CD4-positive, alpha-beta T cell (primary cell): ENCODE measurements around the gene ZNF385C. TPM values are rescaled to one million over a fixed set of nuclear protein-coding genes. Genes with fewer than 3 reads are reported as not detected.

Experiments
- ATAC-seq: fragments of 200-7000 bp; cut with Tn5 transposase; one replicate; pipeline ENCODE4 v1.10.0; 2022; ENCODE audit warnings: mild to moderate bottlenecking; ENCODE audit not compliant: poor library complexity
- CTCF ChIA-PET: fragments of 350-600 bp; sonication (Branson Sonifier 250); formaldehyde crosslinking; loops from one replicate; lab custom pipeline; 2021; ENCODE audit warnings: antibody characterized with exemption, inconsistent platforms; lab: Charles Lee
- POLR2A ChIA-PET: fragments of 350-600 bp; sonication (Branson Sonifier 250); formaldehyde crosslinking; loops from one replicate; lab custom pipeline; 2021; ENCODE audit warnings: antibody characterized with exemption, inconsistent platforms; lab: Charles Lee
- DNase-seq, 14 experiments: peaks; one replicate each; pipeline ENCODE4 v3.0.0-alpha.2; 2013 to 2020; ENCODE audit warnings: mixed read lengths in 2 of 14
- H3K27ac ChIP-seq, 2 donors: one replicate each; pipeline versions ENCODE4 v1.5.1 to v1.7.0; 2013; ENCODE audit warnings: low read length in 2 of 2, low read depth in 1 of 2, mild to moderate bottlenecking in 1 of 2
- H3K27me3 ChIP-seq, 2 experiments: 1 replicate in 1 of 2; 2 replicates in 1 of 2; pipeline versions ENCODE4 v1.6.1 to v1.7.0; 2013; ENCODE audit warnings: low read length in 2 of 2, control low read depth in 1 of 2, mild to moderate bottlenecking in 1 of 2, moderate library complexity in 1 of 2; ENCODE audit not compliant: insufficient read depth in 2 of 2, control insufficient read depth in 1 of 2
- H3K36me3 ChIP-seq: one replicate; pipeline ENCODE4 v1.6.1; 2013; ENCODE audit warnings: low read length, control low read depth; ENCODE audit not compliant: insufficient read depth
- H3K4me1 ChIP-seq: one replicate; pipeline ENCODE4 v1.6.1; 2013; ENCODE audit warnings: low read length, control low read depth; ENCODE audit not compliant: insufficient read depth
- H3K4me3 ChIP-seq: one replicate; pipeline ENCODE4 v1.5.1; 2013; ENCODE audit warnings: mild to moderate bottlenecking, low read length, moderate library complexity
- H3K9me3 ChIP-seq, 2 experiments: 1 replicate in 1 of 2; 2 replicates in 1 of 2; pipeline versions ENCODE4 v1.6.1 to v1.7.0; 2013; ENCODE audit warnings: low read length in 2 of 2, mild to moderate bottlenecking in 2 of 2, control low read depth in 1 of 2, moderate library complexity in 1 of 2; ENCODE audit not compliant: control insufficient read depth in 1 of 2, insufficient read depth in 1 of 2
- H3K27ac Mint-ChIP-seq: one replicate; pipeline ENCODE4 v1.8.0; 2020; ENCODE audit warnings: mixed read lengths
- H3K27me3 Mint-ChIP-seq: one replicate; pipeline ENCODE4 v1.8.0; 2021; ENCODE audit warnings: mixed read lengths
- H3K36me3 Mint-ChIP-seq: one replicate; pipeline ENCODE4 v1.8.0; 2021; ENCODE audit warnings: low read depth, mixed read lengths
- H3K4me1 Mint-ChIP-seq: one replicate; pipeline ENCODE4 v1.8.0; 2021; ENCODE audit warnings: low read depth, mixed read lengths
- H3K4me3 Mint-ChIP-seq: one replicate; pipeline ENCODE4 v1.8.0; 2020; ENCODE audit warnings: mild to moderate bottlenecking, mixed read lengths
- H3K9me3 Mint-ChIP-seq: one replicate; pipeline ENCODE4 v1.8.0; 2020; ENCODE audit warnings: mixed read lengths
- CTCF ChIP-seq: fragments of 200-600 bp; IDR thresholded peaks from one replicate; pipeline ENCODE4 v1.8.0; 2022; ENCODE audit warnings: antibody characterized with exemption, mild to moderate bottlenecking
- intact Hi-C, 2 experiments: fragments of 100-400 bp; cut with DNase I in 1 of 2; cut with micrococcal nuclease in 1 of 2; formaldehyde crosslinking; loops; one replicate each; pipeline versions ENCODE4 v1.15.1 to v1.9.0; 2023 to 2025; cut with DNase I, micrococcal nuclease
- total RNA-seq, 174 experiments: library from RNA in 2 of 174; stranded (reverse) in 2 of 174; gene quantifications; one replicate each; pipeline ENCODE4 v1.2.3 and lab custom pipeline; 2021 to 2026

The ZNF385C gene
- total RNA-seq, 2 experiments from 2014 or later: 0.20 TPM; not detected in 1

- Histone ChIP-seq H3K27ac (no peak overlapping the region), H3K9me3 (no peaks in the 10 kb centered on the region), H3K27me3 (peaks cover 2 to 4% of the 10 kb centered on the region in 2 experiments), H3K4me3 (no peak overlapping the region), H3K4me1 (no peaks in the 10 kb centered on the region), H3K36me3 (no peaks in the 10 kb centered on the region)
- Mint-ChIP-seq H3K4me1 (peaks cover 4% of the 10 kb centered on the region), H3K27me3 (peaks cover 19% of the 10 kb centered on the region), H3K36me3 (no peaks in the 10 kb centered on the region), H3K27ac (no peak overlapping the region), H3K9me3 (no peaks in the 10 kb centered on the region), H3K4me3 (no peak overlapping the region)
- DNase-seq (no peak), ATAC-seq (no peak)
- no peak for TF ChIP-seq CTCF
- POLR2A ChIA-PET: interaction anchor here (0.6 kb wide), 1 partner anchor 13 kb away, joined by 5 read pairs; no protein-coding TSS in a partner anchor
- intact Hi-C loops: no loop called here
- CTCF ChIA-PET: interaction anchor here (1.0 kb wide), 1 partner anchor 71 kb away, joined by 3 read pairs; no protein-coding TSS in a partner anchor
Observed at GRCh38 chr17:42034059-42034458, 64.2 kb downstream of the ZNF385C start.

DNA sequence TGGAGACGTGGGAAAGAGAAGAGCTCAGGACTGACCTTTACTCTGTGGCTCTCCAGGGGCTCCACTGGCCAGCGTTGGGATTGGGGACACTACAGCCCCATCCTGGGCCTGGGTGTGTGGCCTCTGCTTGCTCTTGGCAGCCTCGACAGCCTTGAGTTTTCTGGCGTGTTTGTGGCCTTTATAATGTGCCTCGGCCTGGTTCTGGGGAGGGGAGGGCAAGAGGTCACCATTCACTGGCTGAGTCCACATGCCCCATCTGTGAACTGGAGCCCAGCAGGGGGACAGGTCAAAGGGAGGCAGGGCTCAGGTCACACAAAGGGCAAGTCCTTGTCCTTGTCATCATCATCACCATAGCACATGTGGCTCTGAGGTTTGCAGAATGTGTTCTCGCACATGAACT, 66.7 kb downstream of the ZNF385C start:
- TF ChIP-seq CTCF: no peak
- H3K36me3 Mint-ChIP-seq: no peaks in the 10 kb centered on the region
- no peaks in the 10 kb centered on the region for H3K9me3 Mint-ChIP-seq
- intact Hi-C loops: no loop called here
- DNase-seq (no peak), ATAC-seq (no peak)
- no peak overlapping the region for H3K27ac ChIP-seq
- H3K4me1 ChIP-seq: no peaks in the 10 kb centered on the region
- H3K27me3 ChIP-seq: no peaks in the 10 kb centered on the region
- peaks cover 4% of the 10 kb centered on the region for H3K4me1 Mint-ChIP-seq
- peaks cover 5% of the 10 kb centered on the region for H3K27me3 Mint-ChIP-seq
- H3K27ac Mint-ChIP-seq: no peak overlapping the region
- no peaks in the 10 kb centered on the region for H3K9me3 ChIP-seq
- H3K4me3 Mint-ChIP-seq: no peak overlapping the region
- CTCF ChIA-PET: no interaction called here
- H3K36me3 ChIP-seq: no peaks in the 10 kb centered on the region
- POLR2A ChIA-PET: no interaction called here
- H3K4me3 ChIP-seq: no peak overlapping the region

GRCh38 chr17:42028791-42029127, 69.5 kb downstream of the ZNF385C start:
- peaks cover 6% of the 10 kb centered on the region for H3K4me1 Mint-ChIP-seq
- intact Hi-C loops: loop anchor here (5.0 to 10.0 kb wide), 3 partner anchors 34 to 499 kb away; no protein-coding TSS in a partner anchor
- H3K9me3 ChIP-seq: no peaks in the 10 kb centered on the region
- H3K27ac ChIP-seq: no peak overlapping the region
- peaks cover 11% of the 10 kb centered on the region for H3K4me1 ChIP-seq
- no peak overlapping the region for H3K4me3 Mint-ChIP-seq
- DNase-seq: no peak
- no peak overlapping the region for H3K27ac Mint-ChIP-seq
- no peak for TF ChIP-seq CTCF
- peaks cover 13% of the 10 kb centered on the region for H3K36me3 Mint-ChIP-seq
- peaks cover 5% of the 10 kb centered on the region for H3K27me3 Mint-ChIP-seq
- ChIA-PET CTCF (no interaction called here), POLR2A (no interaction called here)
- peaks cover 13% of the 10 kb centered on the region for H3K36me3 ChIP-seq
- H3K4me3 ChIP-seq: no peak overlapping the region
- H3K9me3 Mint-ChIP-seq: no peaks in the 10 kb centered on the region
- ATAC-seq: no peak
- no peaks in the 10 kb centered on the region for H3K27me3 ChIP-seq
